Peyer's patch (tissue), 4 donors: ENCODE data around the gene RPGRIP1L. TPM values are rescaled to one million over a fixed set of nuclear protein-coding genes. Genes with fewer than 3 reads are reported as not detected.

Experiments
- DNase-seq, 3 donors: peaks; one replicate each; pipeline ENCODE4 v3.0.0-alpha.2; 2017 to 2019
- H3K27ac ChIP-seq, 4 donors: fragments of 200-600 bp; sonication (generic); one replicate each; pipeline ENCODE4 v1.5.1; 2016 to 2019
- H3K27me3 ChIP-seq, 2 donors: fragments of 200-600 bp; sonication (generic); one replicate each; pipeline ENCODE4 v1.5.1; 2019
- H3K36me3 ChIP-seq, 3 donors: fragments of 200-600 bp; sonication (generic); one replicate each; pipeline ENCODE4 v1.5.1; 2016 to 2019
- H3K4me1 ChIP-seq, 4 donors: fragments of 200-600 bp; sonication (generic); one replicate each; pipeline ENCODE4 v1.5.1; 2016 to 2019
- H3K4me3 ChIP-seq, 4 donors: fragments of 200-600 bp; sonication (generic); 1 replicate in 3 of 4; 2 replicates in 1 of 4; pipeline ENCODE4 v1.5.1; 2016 to 2019; ENCODE audit warnings: mild to moderate bottlenecking in 1 of 4
- H3K9me3 ChIP-seq, 4 donors: fragments of 200-600 bp; sonication (generic); one replicate each; pipeline ENCODE4 v1.5.1; 2016 to 2019; ENCODE audit warnings: mild to moderate bottlenecking in 1 of 4
- POLR2A ChIP-seq, 2 donors: fragments of 450-650 bp; IDR thresholded peaks; one replicate each; pipeline ENCODE4 v1.5.1; 2017; ENCODE audit warnings: antibody characterized with exemption in 2 of 2, mild to moderate bottlenecking in 2 of 2, moderate library complexity in 2 of 2
- total RNA-seq, 4 donors: library from RNA; depleted of rRNA; stranded (reverse); fragments of >200 nt; gene quantifications; one replicate each; pipeline ENCODE4 v1.1.0, GENCODE V29; 2016
- TF ChIP-seq, protein P1 (sequence below), 6 experiments: fragments of 450-650 bp in 4 of 6; fragments of 200-600 bp in 2 of 6; sonication (generic) in 1 of 6; IDR thresholded peaks; one replicate each; pipeline ENCODE4 v1.5.1; 2017 to 2019; ENCODE audit warnings: antibody characterized with exemption in 6 of 6, mild to moderate bottlenecking in 3 of 6, moderate library complexity in 1 of 6

The RPGRIP1L gene
- total RNA-seq, 4 donors from 2014 or later, result 1.1 to 9.1 (median 3.3) TPM

DNA sequence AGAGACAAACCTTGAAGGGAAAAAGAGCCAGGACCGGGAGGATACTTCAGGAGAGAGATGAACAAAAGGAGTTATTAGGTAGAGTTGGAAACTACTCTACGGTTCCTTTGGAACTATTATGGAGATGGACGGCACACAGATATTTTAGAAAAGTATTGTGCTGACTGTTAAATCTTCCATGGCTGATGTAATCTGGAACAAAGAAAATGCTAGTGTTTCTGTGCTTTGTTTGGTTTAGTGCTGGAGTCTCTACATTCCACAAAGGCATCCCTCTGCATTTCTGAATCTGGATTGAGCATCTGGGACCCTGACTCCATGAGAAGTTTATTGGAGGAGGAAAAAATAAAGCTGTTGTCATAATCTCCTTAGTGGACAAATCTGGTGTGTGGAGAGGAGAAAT lies 57.2 kb downstream of the RPGRIP1L start:
- Histone ChIP-seq H3K9me3 (no peaks in the 10 kb centered on the region), H3K27me3 (no peaks in the 10 kb centered on the region), H3K4me3 (no peak overlapping the region), H3K36me3 (no peaks in the 10 kb centered on the region), H3K27ac (no peak overlapping the region), H3K4me1 (no peaks in the 10 kb centered on the region)
- TF ChIP-seq, protein P1, sequence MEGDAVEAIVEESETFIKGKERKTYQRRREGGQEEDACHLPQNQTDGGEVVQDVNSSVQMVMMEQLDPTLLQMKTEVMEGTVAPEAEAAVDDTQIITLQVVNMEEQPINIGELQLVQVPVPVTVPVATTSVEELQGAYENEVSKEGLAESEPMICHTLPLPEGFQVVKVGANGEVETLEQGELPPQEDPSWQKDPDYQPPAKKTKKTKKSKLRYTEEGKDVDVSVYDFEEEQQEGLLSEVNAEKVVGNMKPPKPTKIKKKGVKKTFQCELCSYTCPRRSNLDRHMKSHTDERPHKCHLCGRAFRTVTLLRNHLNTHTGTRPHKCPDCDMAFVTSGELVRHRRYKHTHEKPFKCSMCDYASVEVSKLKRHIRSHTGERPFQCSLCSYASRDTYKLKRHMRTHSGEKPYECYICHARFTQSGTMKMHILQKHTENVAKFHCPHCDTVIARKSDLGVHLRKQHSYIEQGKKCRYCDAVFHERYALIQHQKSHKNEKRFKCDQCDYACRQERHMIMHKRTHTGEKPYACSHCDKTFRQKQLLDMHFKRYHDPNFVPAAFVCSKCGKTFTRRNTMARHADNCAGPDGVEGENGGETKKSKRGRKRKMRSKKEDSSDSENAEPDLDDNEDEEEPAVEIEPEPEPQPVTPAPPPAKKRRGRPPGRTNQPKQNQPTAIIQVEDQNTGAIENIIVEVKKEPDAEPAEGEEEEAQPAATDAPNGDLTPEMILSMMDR (IDR thresholded peaks at IDR 0.05), result no peak
- TF ChIP-seq POLR2A (IDR thresholded peaks at IDR 0.05), result no peak
- DNase-seq, result no peak

DNA sequence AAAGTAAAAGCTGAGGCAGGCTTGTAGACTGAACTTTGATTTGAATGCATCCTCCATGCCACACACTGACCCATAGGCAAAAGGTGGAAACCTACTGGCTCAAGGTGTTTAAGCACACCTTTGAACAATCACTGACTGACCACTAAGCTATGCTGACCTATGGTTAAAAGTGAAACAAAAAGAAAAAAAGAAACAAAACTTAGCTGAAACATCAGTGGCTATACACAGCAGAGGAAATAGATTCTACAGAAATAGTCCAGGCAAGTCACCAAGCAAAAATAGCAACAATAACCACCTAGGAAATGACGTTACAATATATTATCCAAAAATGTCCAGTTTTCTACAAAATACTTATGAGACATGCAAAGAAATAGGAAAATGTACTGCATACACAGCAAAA lies 60.2 kb downstream of the RPGRIP1L start:
- Histone ChIP-seq H3K36me3 (no peaks in the 10 kb centered on the region), H3K9me3 (no peaks in the 10 kb centered on the region), H3K4me3 (no peak overlapping the region), H3K27ac (no peak overlapping the region), H3K4me1 (no peaks in the 10 kb centered on the region), H3K27me3 (no peaks in the 10 kb centered on the region)
- no peak for DNase-seq
- TF ChIP-seq POLR2A (IDR thresholded peaks at IDR 0.05), result no peak
- TF ChIP-seq, protein P1 (IDR thresholded peaks at IDR 0.05), result no peak

DNA sequence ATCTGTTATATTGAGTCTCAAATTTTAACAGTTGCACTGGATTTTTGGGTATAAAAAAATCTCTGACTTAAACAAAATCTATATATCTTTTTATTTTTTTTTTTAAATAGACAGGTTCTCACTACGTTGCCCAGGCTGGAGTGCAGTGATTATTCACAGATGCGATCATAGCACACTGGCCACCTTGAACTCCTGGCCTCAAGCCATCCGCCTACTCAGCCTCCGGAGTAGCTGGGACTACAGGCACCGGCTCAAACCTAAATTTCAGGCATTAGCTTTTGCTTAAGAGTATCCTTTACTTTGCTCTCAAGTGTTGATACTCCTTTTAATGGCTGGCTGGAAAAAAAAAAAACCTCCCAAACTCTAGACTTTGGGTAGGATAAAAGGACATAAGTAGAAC lies 61.6 kb downstream of the RPGRIP1L start:
- no peak overlapping the region for H3K27ac ChIP-seq
- no peak for DNase-seq
- H3K36me3 ChIP-seq, result no peaks in the 10 kb centered on the region
- TF ChIP-seq, protein P1 (IDR thresholded peaks at IDR 0.05), result no peak
- TF ChIP-seq POLR2A (IDR thresholded peaks at IDR 0.05), result no peak
- no peaks in the 10 kb centered on the region for H3K27me3 ChIP-seq
- no peaks in the 10 kb centered on the region for H3K4me1 ChIP-seq
- H3K4me3 ChIP-seq, result no peak overlapping the region
- no peaks in the 10 kb centered on the region for H3K9me3 ChIP-seq

DNA sequence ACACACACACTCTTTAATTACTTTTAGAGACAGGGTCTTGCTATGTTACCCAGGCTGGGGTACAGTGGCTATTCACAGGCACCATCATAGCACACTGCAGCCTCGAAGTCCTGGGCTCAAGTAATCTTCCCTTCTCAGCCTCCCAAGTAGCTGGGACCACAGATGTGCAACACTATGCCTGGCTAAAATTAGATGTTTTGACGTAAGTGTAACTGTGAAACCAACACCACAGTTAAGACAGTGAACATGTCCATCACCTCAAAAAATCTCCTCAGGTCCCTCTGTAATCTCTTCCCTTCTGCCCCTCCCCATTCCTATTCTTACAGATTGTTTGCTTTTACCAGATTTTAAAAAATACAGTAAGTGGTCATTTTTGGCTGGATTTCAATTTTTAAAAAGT lies 66.7 kb downstream of the RPGRIP1L start:
- no peaks in the 10 kb centered on the region for H3K9me3 ChIP-seq
- H3K4me1 ChIP-seq, result no peaks in the 10 kb centered on the region
- H3K4me3 ChIP-seq, result no peak overlapping the region
- no peak overlapping the region for H3K27ac ChIP-seq
- H3K27me3 ChIP-seq, result no peaks in the 10 kb centered on the region
- DNase-seq, result no peak
- no peaks in the 10 kb centered on the region for H3K36me3 ChIP-seq
- no peak for TF ChIP-seq POLR2A (IDR thresholded peaks at IDR 0.05)

DNA sequence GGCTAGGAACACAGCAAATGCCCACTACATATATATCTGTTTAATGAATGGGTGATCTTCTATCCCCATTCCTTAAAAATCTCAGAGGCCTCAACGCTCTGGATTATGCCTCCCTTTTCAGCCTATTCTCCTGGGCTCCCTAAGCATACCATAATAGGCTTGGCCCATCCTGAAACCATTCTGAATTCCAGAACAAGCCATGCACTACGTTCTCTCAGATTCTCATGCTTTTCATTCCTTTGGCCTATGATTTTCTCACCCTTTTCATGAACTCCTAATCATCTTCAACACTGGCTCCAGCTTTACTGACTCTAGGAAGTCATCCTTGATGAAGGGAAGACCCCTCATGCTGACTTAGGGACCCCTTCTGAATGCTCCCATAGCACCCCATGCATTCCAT lies 71.1 kb downstream of the RPGRIP1L start:
- no peaks in the 10 kb centered on the region for H3K9me3 ChIP-seq
- no peak overlapping the region for H3K4me3 ChIP-seq
- no peak for DNase-seq
- H3K36me3 ChIP-seq, result no peaks in the 10 kb centered on the region
- no peaks in the 10 kb centered on the region for H3K27me3 ChIP-seq
- TF ChIP-seq POLR2A (IDR thresholded peaks at IDR 0.05), result no peak
- TF ChIP-seq, protein P1 (IDR thresholded peaks at IDR 0.05), result no peak
- no peaks in the 10 kb centered on the region for H3K4me1 ChIP-seq
- no peak overlapping the region for H3K27ac ChIP-seq

DNA sequence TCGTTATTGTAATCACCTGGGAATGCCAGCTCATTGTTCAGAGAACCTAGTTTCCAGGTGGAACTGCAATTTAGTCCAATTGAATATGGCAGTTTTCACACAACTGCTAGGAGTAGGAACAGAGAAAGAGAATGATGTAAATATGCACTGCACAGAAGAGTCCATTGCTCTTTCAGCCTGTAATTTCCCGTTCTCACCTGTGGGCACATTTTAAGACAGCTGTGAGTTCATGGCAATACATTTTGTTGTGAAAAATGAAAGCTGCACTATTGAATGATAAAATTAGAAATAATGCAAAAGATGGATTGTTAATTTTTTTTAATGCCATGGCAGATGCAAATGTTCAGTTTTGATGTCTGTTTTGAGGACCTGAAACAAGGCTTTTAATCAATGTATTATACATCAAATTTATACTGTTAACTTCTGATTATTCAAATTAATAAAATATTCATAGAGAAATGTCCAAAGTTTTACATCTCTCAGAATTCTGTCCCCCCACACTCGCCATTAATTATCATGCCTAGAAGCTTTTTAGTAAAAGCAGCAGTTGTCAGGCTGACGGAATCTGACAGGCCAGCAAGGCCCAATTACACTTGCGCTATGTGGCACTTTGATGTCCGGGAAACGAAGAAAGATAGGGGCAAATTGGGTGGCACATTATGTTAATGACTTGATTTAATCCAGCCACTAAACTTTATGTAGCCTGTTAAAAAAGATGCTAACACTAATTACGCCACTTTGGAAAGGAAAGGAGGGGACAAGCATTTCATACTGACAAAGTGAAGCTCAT lies 72.2 kb downstream of the RPGRIP1L start:
- no peak overlapping the region for H3K27ac ChIP-seq
- TF ChIP-seq, protein P1 (IDR thresholded peaks at IDR 0.05), result no peak
- TF ChIP-seq POLR2A (IDR thresholded peaks at IDR 0.05), result no peak
- DNase-seq, result no peak

More for the DNA sequence above, 72.2 kb downstream of the RPGRIP1L start:
- Histone ChIP-seq H3K27me3 (no peaks in the 10 kb centered on the region), H3K9me3 (no peaks in the 10 kb centered on the region), H3K4me1 (no peaks in the 10 kb centered on the region), H3K36me3 (no peaks in the 10 kb centered on the region), H3K4me3 (no peak overlapping the region)
